ENCODE measurements around the gene TDRD7.

GRCh38 chr9:97419309-97419867, 7.5 kb downstream of the TDRD7 start:
- TF ChIP-seq CTCF (IDR thresholded peaks at IDR 0.05; ENCODE audit: poor library complexity): no peak
- no peak for TF ChIP-seq EZH2 (IDR thresholded peaks at IDR 0.05; ENCODE audit: borderline replicate concordance)
- no peak for TF ChIP-seq EZH2phosphoT487 (IDR thresholded peaks at IDR 0.05; ENCODE audit: low read depth, severe bottlenecking, unreplicated experiment)

Data from hepatocyte (in vitro differentiated cells).